ENCODE results near the gene EFNA5.

GRCh38 chr5:107413754-107414153, 257.0 kb downstream of the EFNA5 start:
- TF ChIP-seq CTCF (IDR thresholded peaks at IDR 0.05) (no peak), POLR2A (IDR thresholded peaks at IDR 0.05) (no peak)

All from uterus (tissue), 2 donors.